ENCODE data around the gene VSTM5.

DNA sequence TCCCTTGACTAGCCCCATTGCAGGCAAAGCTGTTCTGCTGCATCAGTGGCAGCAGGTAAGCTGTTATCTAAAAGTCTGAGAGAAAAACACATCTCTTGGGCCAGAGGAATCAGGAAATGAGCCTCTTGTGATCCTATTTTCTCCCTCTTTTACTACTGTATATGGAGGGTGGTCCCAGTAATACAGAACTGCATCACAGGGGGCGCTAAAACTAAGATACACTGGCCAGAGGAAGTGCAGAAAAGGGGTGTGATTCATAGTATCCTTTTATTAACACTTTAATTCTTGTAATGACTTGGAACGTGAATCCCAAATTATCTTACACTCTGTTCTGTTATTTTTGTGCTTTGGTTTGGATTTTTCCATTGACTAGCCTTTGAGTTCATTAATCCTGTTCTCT is 75.1 kb downstream of the VSTM5 start:
- TF ChIP-seq CTCF (IDR thresholded peaks at IDR 0.05) (peak; percentile 41), ZFX (IDR thresholded peaks at IDR 0.05; ENCODE audit: borderline replicate concordance) (no peak)

All from 22Rv1 (cell line).